Suprapubic skin (tissue), 4 donors: ENCODE data around the gene CELA2A. TPM values are rescaled to one million over a fixed set of nuclear protein-coding genes. Genes with fewer than 3 reads are reported as not detected.
A peak's percentile ranks its signal among the peaks of the same experiment; 100 is the strongest.

Source experiments
- DNase-seq, 2 donors: peaks; one replicate each; pipeline ENCODE4 v3.0.0-alpha.2; 2019; ENCODE audit warnings: low spot score in 2 of 2
- H3K27ac ChIP-seq: fragments of 200-600 bp; sonication (generic); one replicate; pipeline ENCODE4 v1.5.1; 2019
- H3K27me3 ChIP-seq: fragments of 200-600 bp; sonication (generic); one replicate; pipeline ENCODE4 v1.5.1; 2019
- H3K36me3 ChIP-seq: fragments of 200-600 bp; sonication (generic); one replicate; pipeline ENCODE4 v1.5.1; 2019
- H3K4me1 ChIP-seq: fragments of 200-600 bp; sonication (generic); one replicate; pipeline ENCODE4 v1.5.1; 2019
- H3K4me3 ChIP-seq: fragments of 200-600 bp; sonication (generic); one replicate; pipeline ENCODE4 v1.5.1; 2019; ENCODE audit warnings: mild to moderate bottlenecking
- H3K9me3 ChIP-seq: fragments of 200-600 bp; sonication (generic); one replicate; pipeline ENCODE4 v1.5.1; 2019
- CTCF ChIP-seq, 2 donors: fragments of 200-600 bp in 1 of 2; fragments of 450-650 bp in 1 of 2; sonication (generic) in 1 of 2; IDR thresholded peaks; one replicate each; pipeline ENCODE4 v1.5.1; 2016 to 2019; ENCODE audit warnings: antibody characterized with exemption in 2 of 2, mild to moderate bottlenecking in 1 of 2, moderate library complexity in 1 of 2
- EP300 ChIP-seq: sonication (generic); formaldehyde crosslinking; IDR thresholded peaks from one replicate; pipeline ENCODE4 v1.6.1; 2017; ENCODE audit warnings: antibody characterized with exemption
- POLR2A ChIP-seq, 2 donors: fragments of 450-650 bp; IDR thresholded peaks; one replicate each; pipeline ENCODE4 v1.6.1; 2017; ENCODE audit warnings: antibody characterized with exemption in 2 of 2, mild to moderate bottlenecking in 2 of 2, moderate library complexity in 2 of 2
- POLR2AphosphoS5 ChIP-seq, 3 donors: sonication (generic); formaldehyde crosslinking; IDR thresholded peaks; one replicate each; pipeline ENCODE4 v1.6.1; 2017; ENCODE audit warnings: antibody characterized with exemption in 3 of 3
- WGBS: methylation state at CpG from one replicate; pipeline ENCODE4 v1.1.5; 2018; 5-methylcytosine and 5-hydroxymethylcytosine counted together
- total RNA-seq, 4 donors: library from RNA; depleted of rRNA; stranded (reverse); fragments of >200 nt; gene quantifications; one replicate each; pipeline ENCODE4 v1.1.0, GENCODE V29; 2016

The CELA2A gene
- not detected for total RNA-seq

GRCh38 chr1:15456313-15456954 lies at the start of gene CELA2A:
Gene CELA2A (plus strand): TSS chr1:15456732. CDS start chr1:15456754, 22 bp downstream.
- WGBS, result 93% methylated on average over 8 of the region's 8 CpGs
- TF ChIP-seq EP300 (no peak), POLR2A (IDR thresholded peaks at IDR 0.05) (no peak), CTCF (IDR thresholded peaks at IDR 0.05) (no peak)
- no peak within 1 kb of the TSS for H3K4me3 ChIP-seq
- no peak for DNase-seq
- no peak within 1 kb of the TSS for H3K27ac ChIP-seq
- H3K36me3 ChIP-seq, result no peaks in the 10 kb centered on the region
- H3K27me3 ChIP-seq, result peaks cover 1% of the 10 kb centered on the region
- peaks cover 5% of the 10 kb centered on the region for H3K4me1 ChIP-seq
- H3K9me3 ChIP-seq, result no peaks in the 10 kb centered on the region

GRCh38 chr1:15407580-15407979 lies 49.0 kb upstream of the CELA2A start:
- peaks cover 37% of the 10 kb centered on the region for H3K4me1 ChIP-seq
- H3K9me3 ChIP-seq, result no peaks in the 10 kb centered on the region
- no peak for DNase-seq
- WGBS, result 75% methylated on average over 7 of the region's 7 CpGs
- peak overlapping the region; percentile 33 for H3K27ac ChIP-seq
- no peak overlapping the region for H3K4me3 ChIP-seq
- H3K36me3 ChIP-seq, result no peaks in the 10 kb centered on the region
- no peak for TF ChIP-seq POLR2A (IDR thresholded peaks at IDR 0.05)
- no peak for TF ChIP-seq EP300
- no peak for TF ChIP-seq POLR2AphosphoS5 (IDR thresholded peaks at IDR 0.05)
- H3K27me3 ChIP-seq, result no peaks in the 10 kb centered on the region

GRCh38 chr1:15408890-15409387 lies 47.6 kb upstream of the CELA2A start:
- Histone ChIP-seq H3K27me3 (no peaks in the 10 kb centered on the region), H3K27ac (peak overlapping the region; percentile 78), H3K36me3 (no peaks in the 10 kb centered on the region), H3K4me1 (peaks cover 49% of the 10 kb centered on the region), H3K4me3 (peak overlapping the region; percentile 70), H3K9me3 (no peaks in the 10 kb centered on the region)
- TF ChIP-seq POLR2AphosphoS5 (IDR thresholded peaks at IDR 0.05), result no peak
- no peak for TF ChIP-seq EP300
- DNase-seq, result no peak
- 50% methylated on average over 13 of the region's 14 CpGs for WGBS

- TF ChIP-seq CTCF (IDR thresholded peaks at IDR 0.05) (no peak), POLR2A (IDR thresholded peaks at IDR 0.05) (peak; percentile 39 to 92)
- peaks cover 53% of the 10 kb centered on the region for H3K4me1 ChIP-seq
These were observed 46.9 kb upstream of the CELA2A start, which contains the start of gene EFHD2 for GRCh38 chr1:15409388-15410222. Gene EFHD2 (plus strand): TSS chr1:15409888. CDS start chr1:15409972, 84 bp downstream.

GRCh38 chr1:15410223-15410883 lies 46.2 kb upstream of the CELA2A start:
- peak overlapping the region; percentile 70 for H3K4me3 ChIP-seq
- H3K4me1 ChIP-seq, result peaks cover 53% of the 10 kb centered on the region
- WGBS, result 1% methylated on average over 13 of the region's 53 CpGs
- DNase-seq, result peak in 1 of 2 donors; percentile 73
- H3K27me3 ChIP-seq, result no peaks in the 10 kb centered on the region
- no peaks in the 10 kb centered on the region for H3K36me3 ChIP-seq
- H3K27ac ChIP-seq, result peak overlapping the region; percentile 78
- TF ChIP-seq EP300, result no peak
- TF ChIP-seq POLR2A (IDR thresholded peaks at IDR 0.05), result no peak
- H3K9me3 ChIP-seq, result no peaks in the 10 kb centered on the region

More at GRCh38 chr1:15409388-15410222, 46.9 kb upstream of the CELA2A start, which contains the start of gene EFHD2:
- Histone ChIP-seq H3K4me3 (peak within 1 kb of the TSS; percentile 70), H3K9me3 (no peaks in the 10 kb centered on the region), H3K27me3 (no peaks in the 10 kb centered on the region), H3K36me3 (no peaks in the 10 kb centered on the region), H3K27ac (peak within 1 kb of the TSS; percentile 78)
- peak; percentile 88 to 90 for DNase-seq
- under 1% methylated on average over 28 of the region's 99 CpGs for WGBS

- Histone ChIP-seq H3K27ac (no peak overlapping the region), H3K36me3 (no peaks in the 10 kb centered on the region), H3K27me3 (no peaks in the 10 kb centered on the region), H3K4me1 (peaks cover 57% of the 10 kb centered on the region), H3K4me3 (peak overlapping the region; percentile 70), H3K9me3 (no peaks in the 10 kb centered on the region)
- TF ChIP-seq CTCF (IDR thresholded peaks at IDR 0.05) (no peak), POLR2A (IDR thresholded peaks at IDR 0.05) (no peak), EP300 (no peak), POLR2AphosphoS5 (IDR thresholded peaks at IDR 0.05) (no peak)
- WGBS, result 36% methylated on average over 11 of the region's 11 CpGs
- DNase-seq, result peak in 1 of 2 donors; percentile 63
These were observed 45.7 kb upstream of the CELA2A start for GRCh38 chr1:15410884-15411245.
